Bronchial epithelial cell (primary cell): ENCODE data around the gene CAPZB. TPM values are rescaled to one million over a fixed set of nuclear protein-coding genes. Genes with fewer than 3 reads are reported as not detected.

ENCODE experiments used
- DNase-seq: peaks from one replicate; pipeline ENCODE4 v3.0.0-alpha.2; 2010; ENCODE audit warnings: low read depth
- FAIRE-seq: peaks from 2 replicates; lab custom pipeline; 2011; peaks lifted over from hg19 to GRCh38; lab: Jason Lieb, UNC
- H3K27me3 ChIP-seq: 2 replicates; pipeline ENCODE4 v1.5.1; 2011; ENCODE audit warnings: low read length; ENCODE audit not compliant: control insufficient read depth, insufficient read depth
- H3K36me3 ChIP-seq: 2 replicates; pipeline ENCODE4 v1.5.1; 2011; ENCODE audit warnings: low read length; ENCODE audit not compliant: control insufficient read depth, insufficient read depth
- H3K4me3 ChIP-seq: 2 replicates; pipeline ENCODE4 v1.5.1; 2011; ENCODE audit warnings: mild to moderate bottlenecking, low read depth, low read length, control low read depth
- total RNA-seq: library from RNA; depleted of rRNA; stranded (reverse); fragments of >200 nt; gene quantifications from 2 replicates; pipeline ENCODE4 v1.2.1, GENCODE V29; 2014
- TF ChIP-seq, protein P1 (sequence below): IDR thresholded peaks from 2 replicates; pipeline ENCODE4 v1.5.1; 2011; ENCODE audit warnings: mild to moderate bottlenecking, moderate library complexity, low read length, control low read depth, inconsistent platforms; ENCODE audit not compliant: insufficient read depth, severe bottlenecking

Gene CAPZB
- total RNA-seq, 1 donor from 2014 or later, result 73.5 TPM

DNA sequence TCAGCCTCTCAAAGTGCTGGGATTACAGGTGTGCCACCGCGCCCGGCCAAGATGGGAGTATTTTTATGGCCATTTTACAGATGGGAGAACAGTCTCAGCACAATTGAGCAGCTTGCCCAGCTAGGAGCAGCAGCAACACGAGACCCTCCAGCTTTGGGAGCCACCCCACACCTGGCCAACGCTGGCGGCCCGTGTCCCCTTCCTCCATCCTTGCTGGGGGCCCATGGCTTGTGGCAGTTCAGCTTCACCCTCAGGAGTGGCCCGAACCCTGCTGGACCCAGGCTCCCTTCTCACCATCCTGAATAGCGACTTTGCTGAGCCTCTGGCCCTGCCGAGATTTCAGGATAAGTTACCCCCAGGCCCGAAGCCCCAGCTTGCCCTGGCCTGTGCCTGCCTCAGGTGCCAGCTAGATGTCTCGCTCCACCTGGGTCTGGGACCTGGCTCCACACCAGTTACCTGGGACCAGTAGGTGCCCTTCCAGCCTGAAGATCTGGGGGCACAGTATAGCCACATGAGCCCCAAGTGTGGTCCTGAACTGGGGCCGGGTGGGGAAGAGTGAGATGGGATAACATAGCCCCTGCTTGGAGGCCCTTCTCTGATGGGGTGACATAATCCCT lies 154.0 kb downstream of the CAPZB start:
- no peak overlapping the region for H3K4me3 ChIP-seq
- no peak for FAIRE-seq
- TF ChIP-seq, protein P1, sequence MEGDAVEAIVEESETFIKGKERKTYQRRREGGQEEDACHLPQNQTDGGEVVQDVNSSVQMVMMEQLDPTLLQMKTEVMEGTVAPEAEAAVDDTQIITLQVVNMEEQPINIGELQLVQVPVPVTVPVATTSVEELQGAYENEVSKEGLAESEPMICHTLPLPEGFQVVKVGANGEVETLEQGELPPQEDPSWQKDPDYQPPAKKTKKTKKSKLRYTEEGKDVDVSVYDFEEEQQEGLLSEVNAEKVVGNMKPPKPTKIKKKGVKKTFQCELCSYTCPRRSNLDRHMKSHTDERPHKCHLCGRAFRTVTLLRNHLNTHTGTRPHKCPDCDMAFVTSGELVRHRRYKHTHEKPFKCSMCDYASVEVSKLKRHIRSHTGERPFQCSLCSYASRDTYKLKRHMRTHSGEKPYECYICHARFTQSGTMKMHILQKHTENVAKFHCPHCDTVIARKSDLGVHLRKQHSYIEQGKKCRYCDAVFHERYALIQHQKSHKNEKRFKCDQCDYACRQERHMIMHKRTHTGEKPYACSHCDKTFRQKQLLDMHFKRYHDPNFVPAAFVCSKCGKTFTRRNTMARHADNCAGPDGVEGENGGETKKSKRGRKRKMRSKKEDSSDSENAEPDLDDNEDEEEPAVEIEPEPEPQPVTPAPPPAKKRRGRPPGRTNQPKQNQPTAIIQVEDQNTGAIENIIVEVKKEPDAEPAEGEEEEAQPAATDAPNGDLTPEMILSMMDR, result no peak

DNA sequence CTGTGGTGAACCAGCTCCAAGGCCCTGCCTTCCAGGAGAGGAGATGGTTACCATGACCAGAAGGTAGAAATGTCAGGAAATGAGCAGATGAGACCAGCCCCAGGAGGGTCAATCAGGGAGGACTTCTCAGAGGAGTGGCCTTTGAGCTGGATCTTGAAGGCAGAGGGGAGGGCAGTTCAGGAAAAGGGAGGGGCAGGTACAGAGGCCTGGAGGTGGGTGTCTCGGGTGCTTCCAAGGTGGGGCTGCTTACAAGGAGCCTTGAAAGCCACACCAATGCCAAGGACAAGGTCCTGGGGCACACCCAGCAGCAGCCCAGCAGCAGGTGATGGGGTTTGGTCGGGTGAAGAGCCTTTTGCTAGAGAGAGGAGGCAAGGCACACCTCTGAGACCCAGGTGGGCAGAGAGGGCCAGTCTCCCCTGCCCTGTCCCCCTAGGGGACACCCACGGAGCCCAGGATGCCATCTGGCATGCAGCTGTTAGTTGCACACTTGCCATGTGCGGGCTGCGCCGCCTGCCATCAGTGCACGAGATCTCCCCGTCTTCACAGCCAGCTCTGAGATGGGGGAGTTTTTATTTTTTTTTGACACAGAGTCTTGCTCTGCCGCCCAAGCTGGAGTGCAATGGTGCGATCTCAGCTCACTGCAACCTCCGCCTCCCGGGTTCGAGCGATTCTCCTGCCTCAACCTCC lies 154.7 kb downstream of the CAPZB start:
- TF ChIP-seq, protein P1, result no peak
- DNase-seq, result no peak
- Histone ChIP-seq H3K4me3 (no peak overlapping the region), H3K27me3 (no peaks in the 10 kb centered on the region), H3K36me3 (peaks cover 16% of the 10 kb centered on the region)
- no peak for FAIRE-seq

More for the DNA sequence above, 154.0 kb downstream of the CAPZB start:
- H3K36me3 ChIP-seq, result peaks cover 9% of the 10 kb centered on the region
- DNase-seq, result no peak
- H3K27me3 ChIP-seq, result no peaks in the 10 kb centered on the region

DNA sequence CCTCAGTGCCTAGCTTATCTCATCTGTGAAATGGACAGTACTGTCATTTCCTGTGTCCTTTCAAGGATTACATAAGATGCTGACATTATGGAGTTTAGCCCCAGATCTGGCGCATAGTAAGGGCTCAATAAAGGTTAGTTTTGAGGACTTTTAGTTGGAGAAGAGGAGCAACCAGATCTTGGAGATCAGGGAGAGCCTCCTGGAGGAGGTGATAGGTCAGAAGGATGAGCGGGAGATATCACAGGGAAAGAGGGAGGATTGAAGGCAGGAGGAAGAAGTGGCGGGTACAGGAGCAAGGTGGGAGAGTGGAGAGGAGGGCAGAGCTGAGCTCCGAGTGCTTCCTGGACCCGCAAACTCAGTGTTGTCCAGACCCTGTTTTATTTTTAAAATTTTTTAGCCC lies 155.7 kb downstream of the CAPZB start:
- Histone ChIP-seq H3K4me3 (no peak overlapping the region), H3K36me3 (peaks cover 22% of the 10 kb centered on the region), H3K27me3 (no peaks in the 10 kb centered on the region)
- FAIRE-seq, result no peak
- TF ChIP-seq, protein P1, result no peak
- DNase-seq, result no peak

DNA sequence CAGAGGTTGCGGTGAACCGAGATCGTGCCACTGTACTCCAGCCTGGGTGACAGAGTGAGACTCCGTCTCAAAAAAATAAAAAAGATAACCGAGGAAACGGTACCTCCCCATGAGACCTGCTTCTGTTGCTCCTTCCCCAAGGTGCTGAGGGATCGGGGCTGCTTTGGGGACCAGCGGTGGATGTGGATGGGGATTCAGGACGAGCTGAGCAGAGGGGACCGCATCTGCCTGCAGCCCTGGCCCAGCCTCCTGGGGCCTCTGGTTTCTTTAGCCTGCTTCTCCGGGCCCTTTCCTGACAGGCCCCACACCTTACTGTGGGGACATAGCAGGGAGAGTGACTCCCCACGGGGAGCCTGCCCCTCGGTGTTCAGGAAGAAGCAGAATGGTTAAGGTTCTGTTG lies 156.2 kb downstream of the CAPZB start:
- no peak overlapping the region for H3K4me3 ChIP-seq
- TF ChIP-seq, protein P1, result no peak
- no peaks in the 10 kb centered on the region for H3K27me3 ChIP-seq
- FAIRE-seq, result no peak
- DNase-seq, result no peak
- H3K36me3 ChIP-seq, result peaks cover 25% of the 10 kb centered on the region

DNA sequence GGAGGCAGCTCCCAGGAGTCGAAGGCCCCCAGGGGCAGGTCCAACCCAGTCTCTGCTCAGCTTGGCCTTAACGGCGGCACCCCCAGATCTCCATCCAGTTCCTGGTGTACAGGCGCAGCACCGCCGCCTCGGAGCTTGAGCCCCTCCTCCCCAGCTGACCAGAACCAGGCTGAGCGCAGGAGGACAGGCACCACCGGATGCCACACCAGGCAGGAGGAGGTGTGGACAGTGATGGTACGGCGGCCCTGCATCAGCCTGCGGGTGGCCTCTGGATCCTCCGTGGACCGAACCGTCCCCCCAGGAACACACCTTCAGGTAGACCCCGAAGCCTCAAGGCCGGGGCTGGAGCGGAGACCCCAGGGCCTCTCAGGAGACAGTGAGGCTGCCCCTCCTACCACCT lies 156.9 kb downstream of the CAPZB start:
- H3K36me3 ChIP-seq, result peaks cover 27% of the 10 kb centered on the region
- DNase-seq, result no peak
- TF ChIP-seq, protein P1, result no peak
- H3K27me3 ChIP-seq, result no peaks in the 10 kb centered on the region
- FAIRE-seq, result no peak
- H3K4me3 ChIP-seq, result no peak overlapping the region
